NCI-H1436 treated with DMSO at 0.1 percent for 48 hours (cell line): ENCODE measurements around the gene ZNF286A.
"Not testable (repeated sequence)": the region's sequence is repeated elsewhere in the genome, so short reads cannot be mapped to it uniquely, and the experiment has no call there.

ENCODE experiments used
- DNase-seq: peaks from one replicate; lab custom pipeline; 2025; lab: John Stamatoyannopoulos, UW

Gene ZNF286A

DNA sequence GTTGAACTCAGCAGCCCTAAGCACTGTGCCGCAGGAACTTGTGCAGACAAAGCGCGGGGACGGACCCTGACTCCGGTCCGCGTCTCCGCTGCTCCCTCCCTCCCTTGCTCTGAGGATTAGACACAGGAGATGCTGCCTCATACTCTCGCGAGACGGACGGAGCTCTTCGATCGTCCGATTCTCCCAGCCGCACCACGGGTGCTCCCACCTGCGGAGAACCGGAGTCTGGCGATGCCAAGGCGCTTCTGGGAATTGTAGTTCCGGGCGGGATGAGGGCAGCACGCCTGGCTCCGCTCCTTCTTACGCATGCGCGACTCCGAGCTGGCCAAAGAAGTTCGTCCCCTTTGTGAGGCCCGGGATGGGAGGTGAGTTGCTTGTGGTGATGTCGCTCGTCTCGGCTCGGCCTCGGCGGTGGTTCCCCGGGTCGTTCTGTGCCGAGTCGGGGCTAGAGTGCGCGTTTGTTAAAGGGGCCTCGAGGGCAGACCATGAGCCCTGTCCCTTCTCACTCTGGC, at the start of gene ZNF286A:
Gene ZNF286A (plus strand): TSS at position 340 of the 512 bp plus-strand sequence. CDS start 578 bp downstream, outside the sequence.
- DNase-seq, result peak; percentile 95

DNA sequence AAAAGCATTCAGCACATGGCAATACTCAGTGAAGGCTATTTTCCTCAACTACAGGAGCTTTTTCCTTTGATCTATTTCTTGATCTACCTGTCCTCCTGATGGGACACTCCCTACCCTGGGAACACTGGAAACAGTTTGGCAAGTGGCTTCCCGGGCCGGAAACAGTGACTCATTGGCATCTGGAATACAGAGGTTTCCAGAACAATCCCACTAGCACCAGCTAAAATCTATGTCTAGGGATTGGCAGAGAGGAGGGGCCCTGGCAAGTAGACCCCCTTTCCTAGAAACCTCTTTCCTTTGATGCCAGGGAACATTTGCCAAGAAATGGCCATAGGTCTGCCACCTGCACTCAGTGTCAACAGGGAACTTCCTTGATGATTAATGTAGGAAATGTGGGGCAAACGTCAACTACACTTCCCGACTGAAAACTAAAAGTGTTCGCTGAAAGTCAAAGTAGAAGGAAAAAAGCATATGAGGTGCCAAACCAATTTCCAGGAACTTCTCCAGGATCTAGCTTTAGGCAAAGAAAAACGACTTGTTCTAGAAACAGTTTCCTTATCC, 49.6 kb upstream of the ZNF286A start:
- no peak for DNase-seq

DNA sequence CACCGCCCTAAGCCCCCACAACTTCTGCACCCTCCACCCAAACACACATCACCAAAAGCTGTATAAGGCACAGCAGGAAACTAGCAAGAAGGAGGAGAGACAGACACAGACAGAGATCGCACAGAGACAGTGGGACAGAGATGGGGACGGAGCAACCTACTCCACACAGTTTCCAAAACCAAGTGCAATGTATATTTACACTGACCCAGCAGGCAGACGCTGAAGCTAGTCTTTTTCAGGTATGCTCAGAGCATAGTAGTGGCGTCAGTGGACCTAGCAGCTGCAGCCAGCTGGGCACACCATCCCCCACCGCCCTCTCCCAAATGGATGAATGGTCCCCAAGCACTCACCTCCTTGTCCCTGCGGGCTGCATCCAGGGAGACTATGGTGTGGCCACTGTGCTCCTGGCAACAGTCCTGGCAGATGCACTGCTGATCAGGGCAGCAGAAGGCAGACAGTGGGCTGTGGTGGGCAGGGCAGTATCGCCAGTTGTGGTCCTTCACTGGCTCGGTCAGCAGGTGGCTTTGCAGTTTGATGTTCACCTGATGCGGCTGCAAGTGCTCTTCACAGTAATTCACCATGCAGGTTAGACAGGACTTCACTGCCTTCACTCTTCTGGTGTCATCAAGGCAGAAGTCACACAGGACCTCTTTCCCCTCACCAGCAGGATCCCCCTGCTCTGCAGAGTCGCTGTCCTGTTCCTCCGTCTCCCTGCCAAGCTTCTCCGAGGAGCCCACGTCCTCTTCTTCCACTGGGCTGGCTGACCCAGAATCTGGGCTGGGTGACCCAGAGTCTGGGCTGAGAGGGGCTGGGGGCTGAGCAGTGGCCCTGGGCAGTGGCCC, 48.6 kb upstream of the ZNF286A start:
- no peak for DNase-seq

DNA sequence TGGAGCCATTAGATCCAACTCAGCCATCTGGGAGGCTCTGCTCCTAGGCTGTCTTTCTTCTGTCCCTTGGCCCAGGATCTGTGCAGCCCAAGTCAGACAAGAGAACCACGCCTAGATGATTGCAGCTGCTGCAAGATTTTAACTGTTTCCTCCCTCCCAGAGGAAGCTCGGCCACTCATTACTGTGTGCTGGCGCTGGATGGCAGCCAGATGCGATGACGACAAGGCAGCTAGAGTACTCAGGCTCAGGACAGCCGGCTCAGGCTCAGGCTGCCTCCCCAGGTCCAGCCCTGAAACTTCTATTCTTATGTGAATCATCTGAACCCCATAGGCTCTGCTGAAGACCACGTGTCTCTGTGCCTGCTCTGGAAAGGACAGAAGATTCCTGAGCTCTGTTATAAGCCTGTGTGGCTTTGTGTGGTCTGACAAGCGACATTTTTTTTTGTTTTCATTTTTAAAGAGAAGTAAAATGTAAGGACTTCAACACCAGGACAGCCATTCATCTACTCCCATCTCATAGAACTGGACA, 47.9 kb upstream of the ZNF286A start:
- peak; percentile 22 for DNase-seq

DNA sequence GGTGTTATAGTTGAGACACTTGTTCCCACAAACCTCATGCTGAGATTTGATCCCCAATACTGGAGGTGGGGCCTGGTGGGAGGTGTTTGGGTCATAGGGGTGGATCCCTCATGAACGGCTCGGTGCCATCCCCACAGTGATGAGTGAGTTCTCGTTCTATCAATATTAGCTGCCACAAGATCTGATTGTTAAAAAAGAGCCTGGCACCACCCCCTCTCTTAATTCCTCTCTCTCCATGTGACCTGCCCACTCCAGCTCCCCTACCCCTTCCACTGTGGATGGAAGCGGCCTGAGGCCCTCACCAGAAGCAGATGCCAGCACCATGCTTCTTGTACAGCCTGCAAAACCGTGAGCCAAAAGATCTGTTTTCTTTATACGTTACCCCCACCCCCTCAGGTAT, 46.6 kb upstream of the ZNF286A start:
- DNase-seq, result no peak

DNA sequence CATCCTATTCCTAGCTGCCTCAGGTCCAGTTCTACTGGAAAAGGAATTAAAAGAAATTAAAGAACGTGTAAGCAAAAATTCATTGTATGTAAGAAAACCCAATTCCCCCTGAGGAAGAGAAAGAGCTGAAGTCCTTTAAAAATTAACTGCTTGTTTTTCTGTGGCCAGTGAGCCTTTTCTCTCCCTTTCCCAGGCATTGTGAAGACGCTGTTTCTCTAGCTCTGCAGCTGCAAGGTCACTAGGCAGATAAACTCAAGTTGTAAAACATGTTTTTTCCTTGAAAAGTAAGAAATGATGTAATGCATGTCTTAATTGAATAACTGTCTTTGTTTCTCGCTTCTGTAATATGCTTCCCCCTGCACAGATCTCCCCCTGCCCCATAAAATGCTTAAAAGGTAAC, 45.2 kb upstream of the ZNF286A start:
- DNase-seq, result not testable (repeated sequence)

DNA sequence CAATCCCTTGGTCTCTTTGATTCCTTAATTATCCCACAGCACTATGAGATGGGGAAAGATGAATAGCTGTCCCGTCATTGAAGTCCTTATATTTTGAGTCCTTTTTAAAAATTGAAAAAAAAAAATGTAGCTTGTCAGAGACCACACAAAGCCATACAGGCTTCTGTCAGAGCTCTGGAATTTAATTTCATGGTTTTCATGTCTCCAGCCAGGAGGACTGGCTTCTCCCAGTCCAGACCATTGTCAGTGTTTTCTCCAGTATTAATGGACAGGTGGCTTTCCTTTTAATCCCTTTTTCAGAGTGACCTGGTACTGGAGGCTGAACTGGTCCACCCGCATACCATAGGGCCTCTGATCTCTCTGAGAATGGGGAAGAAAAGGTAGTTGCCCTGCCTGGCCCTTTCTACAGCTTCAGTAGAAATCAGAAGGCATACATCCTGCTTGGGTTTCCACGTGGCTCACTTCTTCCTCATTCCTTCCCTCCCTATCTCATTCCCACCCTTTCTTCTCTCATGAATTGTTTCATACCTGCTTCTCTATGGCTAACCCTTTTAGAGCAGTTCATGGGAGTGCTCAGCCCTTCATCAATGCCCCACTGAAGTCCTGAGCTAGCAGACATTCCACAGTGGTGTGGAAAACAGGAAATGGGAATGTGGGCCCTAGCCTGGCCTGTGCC, 44.5 kb upstream of the ZNF286A start:
- DNase-seq, result no peak

DNA sequence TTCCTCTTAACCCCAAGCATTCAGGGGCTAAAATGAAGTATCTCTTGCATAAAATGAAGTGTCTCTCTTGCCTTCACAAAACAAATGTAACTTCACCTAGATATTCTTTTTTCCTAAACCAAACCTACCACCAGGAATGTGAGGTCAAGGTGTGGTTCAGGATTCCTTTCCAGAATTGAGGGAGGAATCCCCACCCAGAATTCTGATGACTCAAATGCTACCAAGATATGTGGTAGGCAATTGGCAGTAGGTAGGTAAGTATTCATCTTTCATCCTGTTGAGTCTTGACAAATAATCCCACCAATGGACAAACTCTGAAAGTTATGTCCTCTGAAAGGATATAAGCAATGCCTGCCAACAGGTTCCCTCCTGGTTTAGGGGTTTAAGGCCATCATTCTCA, 41.7 kb upstream of the ZNF286A start:
- no peak for DNase-seq

DNA sequence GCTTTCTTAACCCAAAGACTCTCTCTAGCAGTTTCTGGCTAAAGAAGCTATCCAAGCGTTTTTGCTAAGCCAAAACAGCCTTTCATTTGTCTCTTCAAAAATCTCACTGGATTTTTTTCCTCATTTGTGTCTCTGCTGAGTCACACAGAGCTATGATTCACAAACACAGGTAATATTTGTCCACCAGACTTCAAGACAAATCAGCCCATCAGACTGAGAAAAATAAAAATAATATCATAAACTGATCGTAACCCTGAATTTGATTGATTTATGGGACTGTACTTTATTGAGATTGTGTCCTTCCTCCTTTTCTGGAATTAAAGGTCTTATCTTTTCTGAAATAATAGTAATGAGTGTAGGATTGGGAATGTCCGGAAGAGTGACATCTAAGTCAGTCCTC, 41.3 kb upstream of the ZNF286A start:
- DNase-seq, result no peak

DNA sequence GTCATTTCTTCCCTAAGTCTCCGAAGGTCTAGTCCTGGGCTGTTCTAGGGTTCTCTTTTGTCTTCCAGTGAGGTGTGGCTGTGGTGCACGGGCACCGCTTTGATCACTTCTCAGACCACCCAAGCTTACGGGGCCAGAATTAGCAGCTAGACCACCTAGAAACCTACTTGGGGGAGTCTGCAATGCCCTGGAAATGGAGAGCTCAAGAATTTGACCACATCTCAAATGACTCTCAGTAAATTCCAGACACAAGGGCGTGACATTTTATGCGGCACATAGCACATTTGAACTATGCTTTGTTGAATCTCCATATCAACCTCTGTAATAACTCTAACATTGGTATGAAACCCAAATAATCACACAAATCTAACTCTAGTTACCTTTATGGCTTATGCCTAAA, 40.3 kb upstream of the ZNF286A start:
- DNase-seq, result no peak

DNA sequence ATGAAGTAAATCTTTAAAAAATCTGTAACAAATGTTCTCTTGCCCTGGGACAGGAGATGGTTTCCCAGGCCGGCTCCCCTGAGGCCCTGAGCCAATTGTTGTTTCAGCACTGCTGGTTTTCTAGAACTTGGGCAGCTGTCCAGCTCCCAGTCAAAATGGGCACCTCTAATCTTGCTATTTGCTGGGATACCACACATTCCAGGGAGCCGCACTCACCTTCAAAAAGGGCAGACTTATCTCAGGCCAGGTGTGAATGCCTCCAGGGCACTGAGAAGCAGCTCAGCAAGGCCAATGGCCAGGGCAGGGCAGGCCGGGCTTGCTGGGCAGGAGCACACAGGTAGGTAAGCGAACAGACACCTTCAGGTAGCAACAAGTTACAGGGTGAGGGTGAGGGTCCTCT, 39.9 kb upstream of the ZNF286A start:
- DNase-seq, result no peak

DNA sequence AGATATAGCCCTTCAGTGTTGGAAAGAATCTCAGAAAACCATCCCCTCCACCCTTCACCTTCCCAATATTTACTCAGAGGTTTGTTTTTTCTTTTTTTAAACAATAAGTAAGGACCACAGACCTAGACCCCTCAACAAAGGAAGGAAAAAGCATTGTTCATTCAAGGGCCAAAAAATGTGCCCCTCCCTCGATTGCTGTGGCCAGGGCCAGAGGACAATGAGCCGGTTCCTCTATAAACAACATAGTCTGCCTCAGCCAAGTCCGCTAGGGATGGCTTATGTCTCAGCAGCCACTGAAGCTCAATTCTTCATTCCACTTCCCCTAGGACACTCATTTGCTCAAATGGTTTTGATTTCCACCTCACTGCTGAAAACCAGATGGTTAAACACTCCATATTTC, 39.5 kb upstream of the ZNF286A start:
- no peak for DNase-seq

DNA sequence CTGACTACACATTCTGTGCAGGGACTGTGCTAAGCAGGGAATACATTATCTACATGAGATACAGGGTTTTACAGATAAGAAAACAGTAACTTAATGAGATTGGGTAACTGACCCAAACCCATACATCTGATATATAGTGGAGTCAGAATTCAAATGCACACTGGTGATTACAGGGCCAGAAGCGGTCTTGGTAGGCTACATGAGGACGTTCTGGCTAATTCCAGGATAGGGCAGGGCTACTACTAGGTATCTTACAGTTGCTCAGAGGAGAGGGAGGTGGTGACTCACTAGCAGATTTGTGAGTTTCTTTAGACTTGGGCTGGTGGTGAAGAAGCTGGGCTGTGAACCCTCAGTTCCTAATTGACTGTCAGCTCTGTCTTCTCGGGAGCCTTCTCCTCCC, 36.9 kb upstream of the ZNF286A start:
- DNase-seq, result no peak

DNA sequence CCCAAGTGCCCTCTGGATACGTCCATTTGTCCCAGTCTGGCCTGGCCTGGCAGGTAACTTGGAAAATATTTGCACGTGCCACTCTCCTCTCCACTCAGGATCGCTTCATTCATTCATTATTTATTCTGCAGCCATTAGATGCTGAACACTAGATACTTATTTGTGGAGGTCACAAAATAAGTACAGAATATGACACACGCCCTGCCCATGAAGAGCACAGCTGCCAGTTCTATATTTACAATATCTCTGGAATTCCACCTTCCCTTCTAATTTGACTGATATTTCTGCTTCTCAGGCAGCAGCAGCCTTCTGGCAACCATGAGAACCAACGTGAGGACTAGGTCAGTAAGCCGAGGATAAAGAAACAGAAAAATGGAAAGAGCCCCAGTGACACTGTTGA, 36.4 kb upstream of the ZNF286A start:
- no peak for DNase-seq

DNA sequence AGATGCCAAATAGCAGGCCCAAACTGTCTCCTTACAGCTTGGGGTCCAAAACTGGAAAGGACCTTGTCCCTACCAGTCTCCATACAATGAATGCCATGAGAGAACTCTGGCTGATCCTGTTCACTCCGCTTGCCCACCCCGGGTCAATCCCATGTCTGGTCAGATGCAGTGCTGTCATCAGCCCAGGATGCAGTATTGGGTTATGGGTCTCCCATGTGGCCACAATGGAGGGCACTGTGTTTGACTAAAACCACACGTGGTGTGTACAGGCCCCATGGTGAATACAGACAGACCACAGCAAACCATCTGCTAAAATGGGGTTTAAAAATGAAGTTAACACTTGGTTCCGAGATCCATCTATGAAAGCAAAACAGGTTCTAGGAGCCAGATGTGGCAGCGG, 35.9 kb upstream of the ZNF286A start:
- DNase-seq, result no peak

DNA sequence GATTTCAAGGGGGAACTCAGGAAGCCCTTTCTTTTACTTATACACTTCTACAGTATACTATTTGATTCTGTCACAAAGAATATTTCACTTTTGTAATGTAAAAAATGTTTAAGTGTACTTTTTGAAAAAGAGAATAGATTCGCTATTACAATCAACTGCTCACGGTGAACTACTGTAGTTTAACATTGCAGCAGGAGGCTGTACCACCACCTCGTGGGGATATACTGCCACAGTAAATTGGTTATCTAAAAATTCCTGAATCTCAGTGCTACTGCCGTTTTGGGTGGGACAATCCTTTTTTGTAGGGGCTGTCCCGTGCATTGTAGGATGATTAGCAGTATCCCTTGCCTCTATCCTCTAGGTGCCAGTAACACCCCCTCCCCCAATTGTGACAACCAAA, 30.0 kb upstream of the ZNF286A start:
- not testable (repeated sequence) for DNase-seq

DNA sequence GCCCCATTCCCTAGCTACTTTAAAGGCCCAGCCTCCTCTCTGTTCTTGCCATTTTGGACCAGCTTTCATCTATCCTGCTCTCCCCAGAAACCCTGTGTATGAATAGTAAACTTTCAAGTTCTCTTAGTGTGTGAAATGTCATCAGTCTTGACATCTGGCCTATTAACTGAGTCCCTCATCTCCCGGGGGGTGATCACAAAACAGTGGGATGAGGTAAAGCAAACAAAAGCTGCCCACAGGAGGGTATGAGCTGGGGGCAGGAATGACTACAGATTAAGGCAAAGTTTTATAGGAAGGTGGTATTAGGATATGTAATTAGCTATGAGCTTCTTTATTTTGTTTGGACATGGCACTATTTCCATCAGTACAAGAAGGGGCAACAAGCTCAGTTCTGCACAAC, 24.9 kb upstream of the ZNF286A start:
- not testable (repeated sequence) for DNase-seq

DNA sequence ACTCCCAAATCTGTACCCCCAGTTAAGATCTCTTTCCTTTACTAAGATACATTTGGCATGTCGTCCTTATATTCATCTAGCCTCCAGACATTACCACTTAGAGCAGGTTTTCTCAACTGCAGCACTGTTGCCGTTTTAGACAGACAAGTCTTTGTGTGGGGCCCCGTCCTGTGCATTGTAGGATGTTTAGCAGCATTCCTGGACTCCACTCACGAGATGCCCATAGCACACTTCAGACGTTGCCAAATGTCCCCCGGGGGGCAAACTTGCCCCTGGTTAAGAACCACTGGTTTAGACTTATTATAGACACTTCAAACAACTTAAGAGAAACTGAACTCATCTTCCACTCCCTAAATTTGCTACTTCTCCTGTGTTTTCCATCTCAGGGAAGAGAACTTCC, 23.6 kb upstream of the ZNF286A start:
- DNase-seq, result not testable (repeated sequence)

DNA sequence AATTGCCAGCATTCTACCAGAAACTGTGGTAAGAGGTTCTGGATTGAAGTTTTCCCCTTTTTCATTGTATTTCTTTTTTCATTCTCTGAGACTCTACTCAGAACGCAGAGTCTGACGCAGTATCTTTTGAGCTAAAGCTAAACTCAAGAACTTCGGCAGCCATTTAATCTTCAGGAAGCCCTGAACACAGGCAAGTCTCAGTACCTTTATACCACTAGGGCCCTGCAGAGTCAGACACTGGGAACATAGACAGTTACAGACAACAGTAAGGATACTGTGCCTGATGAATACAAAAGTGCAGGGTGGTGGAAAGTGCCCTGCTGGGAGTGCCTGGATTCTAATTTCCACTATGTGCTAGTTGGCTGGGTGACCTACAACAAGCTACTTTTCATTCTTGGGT, 16.4 kb upstream of the ZNF286A start:
- not testable (repeated sequence) for DNase-seq

DNA sequence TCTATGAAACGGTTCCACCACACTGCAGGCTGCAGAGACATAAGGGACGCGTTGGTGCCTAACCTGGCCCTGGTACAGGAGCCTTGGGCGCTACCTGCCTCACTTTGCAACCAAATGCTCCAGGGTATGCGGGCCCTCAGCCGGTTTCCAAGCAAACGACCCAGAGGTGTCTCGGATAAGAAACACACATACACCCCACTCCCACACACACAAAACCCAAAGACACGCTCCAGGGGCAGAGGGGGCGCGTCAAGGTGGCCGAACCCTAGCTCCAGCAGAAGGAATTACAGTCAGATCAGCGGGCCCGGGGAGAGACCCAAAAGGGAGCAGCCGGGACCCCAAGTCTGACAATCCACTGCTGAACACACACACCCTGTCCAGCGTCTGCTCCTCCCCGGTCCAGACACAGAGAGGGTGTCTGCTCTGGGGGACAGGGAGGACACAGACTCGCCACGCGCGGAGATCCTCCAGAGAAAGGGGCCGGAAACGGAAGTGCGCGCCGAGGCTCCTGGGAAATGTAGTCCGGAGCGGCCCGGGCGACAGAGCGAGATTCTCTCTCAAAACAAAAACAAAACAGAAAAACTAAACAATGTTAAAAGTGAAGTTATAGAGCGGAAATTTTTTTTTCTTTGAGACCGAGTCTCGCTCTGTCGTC, 15.6 kb upstream of the ZNF286A start, which contains the start of gene TRIM16:
Gene TRIM16 (minus strand): TSS at position 488 of the 655 bp plus-strand sequence. CDS start 32,702 bp downstream, outside the sequence.
- not testable (repeated sequence) for DNase-seq

DNA sequence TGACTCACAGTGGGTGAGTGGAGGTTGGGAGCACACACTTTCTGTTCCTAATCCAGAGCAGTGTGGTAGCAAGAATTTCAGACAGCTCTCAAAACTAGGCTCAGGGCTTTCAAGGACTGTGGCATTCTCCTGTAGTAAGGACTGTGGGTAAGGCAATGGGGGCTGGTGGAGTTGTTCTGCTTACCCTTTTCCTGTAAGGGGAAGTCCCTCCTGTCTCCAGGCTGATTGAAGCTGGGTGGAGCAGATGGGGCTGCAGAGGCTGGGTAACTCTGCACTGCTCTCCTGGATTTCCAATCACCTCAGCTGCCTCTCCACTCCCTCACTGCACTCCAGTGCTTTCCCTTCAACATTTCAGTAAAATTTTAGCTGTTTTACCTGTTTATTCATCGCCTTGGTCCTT, 12.1 kb upstream of the ZNF286A start:
- not testable (repeated sequence) for DNase-seq

DNA sequence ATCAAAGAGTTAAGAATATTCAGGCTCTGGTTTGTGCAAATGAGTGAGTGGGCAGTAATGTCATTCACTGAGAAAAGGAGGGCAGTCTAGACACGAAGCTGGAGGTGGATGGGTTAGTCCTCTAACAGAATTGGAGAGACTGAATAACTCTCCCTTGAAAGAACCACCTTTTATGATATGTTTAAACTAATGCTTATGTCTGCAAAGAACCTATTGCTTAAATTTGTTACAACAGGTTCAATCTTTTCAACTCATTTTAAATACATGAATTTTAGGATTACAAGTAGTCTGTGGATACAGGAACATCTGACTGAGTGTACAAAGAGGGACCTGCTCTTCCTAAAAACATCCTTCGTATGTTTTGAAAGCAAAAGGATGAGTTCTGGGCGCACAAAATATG, 585 bp upstream of the ZNF286A start:
- DNase-seq, result not testable (repeated sequence)
